Smooth muscle cell (in vitro differentiated cells): Measurements from ENCODE around the gene PEX14. TPM values are rescaled to one million over a fixed set of nuclear protein-coding genes. Genes with fewer than 3 reads are reported as not detected.

Experiments
- DNase-seq: peaks from one replicate; lab custom pipeline; 2025; ENCODE audit not compliant: unreplicated experiment; lab: John Stamatoyannopoulos, UW
- H2AFZ ChIP-seq: fragments of 200-600 bp; sonication (generic); 2 replicates; pipeline ENCODE4 v1.6.0; 2016; ENCODE audit warnings: antibody characterized with exemption, low read depth, mild to moderate bottlenecking
- H3F3A ChIP-seq: fragments of 200-600 bp; sonication (generic); 2 replicates; pipeline ENCODE4 v1.6.0; 2017; ENCODE audit warnings: antibody characterized with exemption, low read depth
- H3K27ac ChIP-seq: fragments of 200-600 bp; sonication (generic); 2 replicates; pipeline ENCODE4 v1.5.1; 2016; ENCODE audit warnings: low read depth, mild to moderate bottlenecking
- H3K27me3 ChIP-seq: fragments of 200-600 bp; sonication (generic); 2 replicates; pipeline ENCODE4 v1.6.1; 2016; ENCODE audit warnings: low read depth, mild to moderate bottlenecking
- H3K36me3 ChIP-seq: fragments of 200-600 bp; sonication (generic); 2 replicates; pipeline ENCODE4 v1.5.1; 2016; ENCODE audit warnings: low read depth
- H3K4me1 ChIP-seq: fragments of 200-600 bp; sonication (generic); 2 replicates; pipeline ENCODE4 v1.5.1; 2016; ENCODE audit warnings: low read depth
- H3K4me2 ChIP-seq: fragments of 200-600 bp; sonication (generic); 2 replicates; pipeline ENCODE4 v1.6.0; 2016; ENCODE audit warnings: mild to moderate bottlenecking
- H3K4me3 ChIP-seq: fragments of 200-600 bp; sonication (generic); 2 replicates; pipeline ENCODE4 v1.5.1; 2016; ENCODE audit warnings: mild to moderate bottlenecking
- H3K79me2 ChIP-seq: fragments of 200-600 bp; sonication (generic); 2 replicates; pipeline ENCODE4 v1.6.0; 2016; ENCODE audit warnings: low read depth, mild to moderate bottlenecking
- H3K9ac ChIP-seq: fragments of 200-600 bp; sonication (generic); 2 replicates; pipeline ENCODE4 v1.6.0; 2016; ENCODE audit warnings: low read depth
- H3K9me3 ChIP-seq: fragments of 200-600 bp; sonication (generic); replicated peaks from 2 replicates; pipeline ENCODE4 v1.5.1; 2016; ENCODE audit warnings: low read depth
- H4K20me1 ChIP-seq: fragments of 200-600 bp; sonication (generic); 2 replicates; pipeline ENCODE4 v1.6.0; 2016; ENCODE audit warnings: low read depth
- CTCF ChIP-seq: fragments of 200-600 bp; sonication (generic); IDR thresholded peaks from 2 replicates; pipeline ENCODE4 v1.5.1; 2017; ENCODE audit warnings: borderline replicate concordance, mild to moderate bottlenecking, antibody characterized with exemption; ENCODE audit not compliant: insufficient read depth, poor library complexity, severe bottlenecking
- WGBS: methylation state at CpG from one replicate; pipeline ENCODE4 v1.1.7; 2016; ENCODE audit warnings: low lambda C conversion rate; 5-methylcytosine and 5-hydroxymethylcytosine counted together
- polyA plus RNA-seq: library from polyadenylated mRNA; unstranded; fragments of >200 nt; fragmentation: Nextera tagmentation; extraction: Ambion mirVana; gene quantifications from 2 replicates; pipeline ENCODE4 v1.2.1, GENCODE V29; 2016
- total RNA-seq: library from RNA; depleted of rRNA; stranded (reverse); fragments of >200 nt; gene quantifications from 2 replicates; pipeline ENCODE4 v1.2.3, GENCODE V29; 2014

Gene PEX14
- total and polyA plus RNA-seq, 2 experiments from 2014 or later: 14.2 to 15.2 TPM

DNA sequence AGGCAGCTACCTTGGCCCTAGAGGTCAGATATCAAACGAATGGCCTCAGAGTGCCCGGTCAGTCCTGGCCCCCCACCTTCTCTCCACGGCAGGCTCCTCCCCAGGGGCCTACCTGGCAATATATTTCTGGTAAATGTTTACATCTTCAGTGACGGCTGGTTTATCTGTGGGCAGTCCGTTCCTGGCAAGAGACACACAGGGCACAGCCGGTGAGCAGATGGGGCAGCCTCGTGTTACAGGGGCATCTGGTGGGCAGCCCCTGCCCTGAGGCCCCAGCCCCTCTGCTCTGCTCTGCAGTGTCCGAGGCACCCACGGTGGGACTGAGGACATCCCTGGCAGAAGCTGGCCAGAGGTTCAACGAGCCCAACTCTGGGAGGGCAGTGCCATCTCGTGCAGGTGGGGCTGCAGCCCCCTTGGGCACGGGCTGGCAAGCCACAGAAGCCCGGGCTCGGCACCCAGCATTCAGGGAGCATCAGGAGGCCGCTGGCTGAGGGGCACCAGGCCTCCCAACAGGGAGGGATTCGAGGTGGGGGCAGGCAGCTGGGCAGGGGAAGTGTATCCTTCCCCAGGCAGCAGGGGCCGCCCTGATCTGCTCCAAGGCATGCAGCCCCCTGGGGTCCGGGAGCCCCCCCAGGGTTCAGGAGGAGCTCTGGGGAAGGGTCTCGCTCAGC lies 183.8 kb downstream of the PEX14 start:
- Histone ChIP-seq H3K9ac (no peak overlapping the region), H3K4me2 (no peak overlapping the region), H3K79me2 (no peaks in the 10 kb centered on the region), H4K20me1 (no peaks in the 10 kb centered on the region), H3K27me3 (no peaks in the 10 kb centered on the region), H3K27ac (no peak overlapping the region), H3K36me3 (no peaks in the 10 kb centered on the region), H3K4me3 (no peak overlapping the region), H3F3A (no peaks in the 10 kb centered on the region), H2AFZ (no peak overlapping the region), H3K4me1 (peaks cover 4% of the 10 kb centered on the region), H3K9me3 (no peaks in the 10 kb centered on the region)
- TF ChIP-seq CTCF: no peak
- DNase-seq: no peak
- 96% methylated on average over 19 of the region's 19 CpGs for WGBS

- WGBS: 97% methylated on average over 18 of the region's 18 CpGs
- Histone ChIP-seq H3K36me3 (no peaks in the 10 kb centered on the region), H3K27me3 (no peaks in the 10 kb centered on the region), H3K4me3 (no peak overlapping the region), H3K9ac (no peak overlapping the region), H2AFZ (no peak overlapping the region), H4K20me1 (no peaks in the 10 kb centered on the region), H3K79me2 (no peaks in the 10 kb centered on the region), H3K4me1 (peaks cover 9% of the 10 kb centered on the region), H3K27ac (no peak overlapping the region), H3K9me3 (no peaks in the 10 kb centered on the region), H3K4me2 (no peak overlapping the region), H3F3A (no peaks in the 10 kb centered on the region)
- DNase-seq: no peak
- TF ChIP-seq CTCF: no peak
Measured at GRCh38 chr1:10659218-10659617, 184.5 kb downstream of the PEX14 start.

GRCh38 chr1:10659646-10660540 lies 185.1 kb downstream of the PEX14 start:
- H3K9me3 ChIP-seq: no peaks in the 10 kb centered on the region
- no peak overlapping the region for H3K4me2 ChIP-seq
- no peak overlapping the region for H3K9ac ChIP-seq
- H3K4me3 ChIP-seq: no peak overlapping the region
- H3K4me1 ChIP-seq: peaks cover 12% of the 10 kb centered on the region
- no peaks in the 10 kb centered on the region for H3K27me3 ChIP-seq
- H3K27ac ChIP-seq: no peak overlapping the region
- H3K79me2 ChIP-seq: no peaks in the 10 kb centered on the region
- H4K20me1 ChIP-seq: no peaks in the 10 kb centered on the region
- TF ChIP-seq CTCF: no peak
- 96% methylated on average over 42 of the region's 52 CpGs for WGBS
- H3K36me3 ChIP-seq: no peaks in the 10 kb centered on the region
- DNase-seq: no peak
- H3F3A ChIP-seq: no peaks in the 10 kb centered on the region
- H2AFZ ChIP-seq: no peak overlapping the region
